MM.1S (cell line): ENCODE results near the gene TMTC2.

ENCODE experiments used
- EZH2 ChIP-seq: fragments of 300-600 bp; sonication (generic); optimal IDR thresholded peaks from 2 replicates; pipeline ENCODE3; 2017; ENCODE audit warnings: low read depth, mild to moderate bottlenecking, antibody characterized with exemption, low read length, mixed read lengths
- EZH2phosphoT487 ChIP-seq: fragments of 300-600 bp; sonication (generic); IDR thresholded peaks from 2 replicates; pipeline ENCODE4 v1.6.1; 2018; ENCODE audit warnings: antibody characterized with exemption, low read length
- TF ChIP-seq, protein P1 (sequence below): fragments of 300-600 bp; sonication (generic); IDR thresholded peaks from 2 replicates; pipeline ENCODE4 v1.5.1; 2016; ENCODE audit warnings: antibody characterized with exemption, low read length, mixed read lengths

DNA sequence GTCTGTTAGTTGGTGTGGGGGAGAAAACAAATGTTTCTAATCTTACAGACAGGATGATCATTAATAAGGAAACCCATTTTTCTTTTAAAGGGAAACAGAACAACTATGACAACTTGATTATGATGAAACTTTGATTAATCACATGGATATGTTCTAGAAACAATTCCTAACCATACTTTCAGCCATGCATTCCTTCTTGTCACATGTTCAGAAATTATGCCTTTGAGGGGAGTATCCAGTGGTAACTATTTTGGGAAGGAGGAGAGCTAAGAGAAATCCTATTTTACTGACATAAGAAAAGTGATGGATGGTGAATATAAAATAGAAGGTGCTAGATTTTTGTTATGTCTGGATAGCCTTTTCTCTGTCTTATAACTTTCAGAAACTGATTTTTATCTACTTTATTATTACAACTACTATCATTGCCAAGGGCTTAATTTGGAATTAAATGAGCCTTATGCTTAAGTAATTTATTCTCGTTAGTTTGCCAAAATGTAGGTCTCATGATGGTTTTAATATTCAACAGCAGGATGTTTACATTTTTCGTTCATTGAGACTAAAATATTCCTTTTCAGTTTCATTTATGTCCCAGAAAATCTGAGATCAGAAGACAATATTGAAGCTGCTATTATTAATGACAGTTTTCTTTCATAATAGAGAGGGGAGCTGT lies 200.1 kb downstream of the TMTC2 start:
- TF ChIP-seq, protein P1, sequence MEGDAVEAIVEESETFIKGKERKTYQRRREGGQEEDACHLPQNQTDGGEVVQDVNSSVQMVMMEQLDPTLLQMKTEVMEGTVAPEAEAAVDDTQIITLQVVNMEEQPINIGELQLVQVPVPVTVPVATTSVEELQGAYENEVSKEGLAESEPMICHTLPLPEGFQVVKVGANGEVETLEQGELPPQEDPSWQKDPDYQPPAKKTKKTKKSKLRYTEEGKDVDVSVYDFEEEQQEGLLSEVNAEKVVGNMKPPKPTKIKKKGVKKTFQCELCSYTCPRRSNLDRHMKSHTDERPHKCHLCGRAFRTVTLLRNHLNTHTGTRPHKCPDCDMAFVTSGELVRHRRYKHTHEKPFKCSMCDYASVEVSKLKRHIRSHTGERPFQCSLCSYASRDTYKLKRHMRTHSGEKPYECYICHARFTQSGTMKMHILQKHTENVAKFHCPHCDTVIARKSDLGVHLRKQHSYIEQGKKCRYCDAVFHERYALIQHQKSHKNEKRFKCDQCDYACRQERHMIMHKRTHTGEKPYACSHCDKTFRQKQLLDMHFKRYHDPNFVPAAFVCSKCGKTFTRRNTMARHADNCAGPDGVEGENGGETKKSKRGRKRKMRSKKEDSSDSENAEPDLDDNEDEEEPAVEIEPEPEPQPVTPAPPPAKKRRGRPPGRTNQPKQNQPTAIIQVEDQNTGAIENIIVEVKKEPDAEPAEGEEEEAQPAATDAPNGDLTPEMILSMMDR, result no peak
- TF ChIP-seq EZH2 (no peak), EZH2phosphoT487 (no peak)
